Effector memory CD4-positive, alpha-beta T cell (primary cell): ENCODE measurements around the gene SPACDR.
A peak's percentile ranks its signal among the peaks of the same experiment; 100 is the strongest.

Experiments
- DNase-seq, 3 donors: peaks; one replicate each; pipeline ENCODE4 v3.0.0-alpha.2; 2020
- H3K27ac ChIP-seq: 2 replicates; pipeline ENCODE4 v1.7.0; 2013; ENCODE audit warnings: mild to moderate bottlenecking, low read length, moderate library complexity; ENCODE audit not compliant: insufficient read depth, poor library complexity, severe bottlenecking
- H3K27me3 ChIP-seq: replicated peaks from 2 replicates; pipeline ENCODE4 v1.7.0; 2013; ENCODE audit warnings: mild to moderate bottlenecking, low read length; ENCODE audit not compliant: insufficient read depth, control insufficient read depth, poor library complexity, severe bottlenecking
- H3K36me3 ChIP-seq: 2 replicates; pipeline ENCODE4 v1.7.0; 2013; ENCODE audit warnings: mild to moderate bottlenecking, low read length, moderate library complexity; ENCODE audit not compliant: control insufficient read depth, insufficient read depth
- H3K4me1 ChIP-seq: 2 replicates; pipeline ENCODE4 v1.7.0; 2013; ENCODE audit warnings: low read length, mild to moderate bottlenecking; ENCODE audit not compliant: control insufficient read depth, insufficient read depth, poor library complexity, severe bottlenecking
- H3K4me3 ChIP-seq: 2 replicates; pipeline ENCODE4 v1.7.0; 2013; ENCODE audit warnings: low read length, low read depth, mild to moderate bottlenecking; ENCODE audit not compliant: insufficient read depth, poor library complexity, severe bottlenecking
- H3K9me3 ChIP-seq: 2 replicates; pipeline ENCODE4 v1.7.0; 2013; ENCODE audit warnings: mild to moderate bottlenecking, low read length, moderate library complexity; ENCODE audit not compliant: control insufficient read depth

SPACDR gene

GRCh38 chr7:100429637-100430492, 34.2 kb downstream of the SPACDR start, which contains the start of gene MEPCE:
Gene MEPCE (plus strand): TSS chr7:100429831. CDS start chr7:100430019, 188 bp downstream.
- DNase-seq, result peak; percentile 90 to 91 (median 91)
- H3K27ac ChIP-seq, result peak within 1 kb of the TSS; percentile 100
- H3K4me3 ChIP-seq, result peak within 1 kb of the TSS; percentile 86
- H3K27me3 ChIP-seq, result no peaks in the 10 kb centered on the region
- H3K4me1 ChIP-seq, result peaks cover 27% of the 10 kb centered on the region
- H3K9me3 ChIP-seq, result no peaks in the 10 kb centered on the region
- peaks cover 21% of the 10 kb centered on the region for H3K36me3 ChIP-seq

GRCh38 chr7:100428967-100429636, 35.0 kb downstream of the SPACDR start:
- Histone ChIP-seq H3K27ac (peak overlapping the region; percentile 100), H3K4me1 (peaks cover 20% of the 10 kb centered on the region), H3K4me3 (peak overlapping the region; percentile 86), H3K9me3 (no peaks in the 10 kb centered on the region), H3K36me3 (peaks cover 15% of the 10 kb centered on the region), H3K27me3 (no peaks in the 10 kb centered on the region)
- DNase-seq, result peak; percentile 100

- peak; percentile 94 to 97 (median 95) for DNase-seq
- H3K9me3 ChIP-seq, result no peaks in the 10 kb centered on the region
- H3K27ac ChIP-seq, result peak within 1 kb of the TSS; percentile 100
- H3K4me1 ChIP-seq, result peaks cover 20% of the 10 kb centered on the region
- peaks cover 9% of the 10 kb centered on the region for H3K36me3 ChIP-seq
- H3K27me3 ChIP-seq, result no peaks in the 10 kb centered on the region
- H3K4me3 ChIP-seq, result peak within 1 kb of the TSS; percentile 86
Observed at GRCh38 chr7:100428199-100428966, 35.7 kb downstream of the SPACDR start, which contains the start of gene ZCWPW1. Gene ZCWPW1 (minus strand): TSS chr7:100428703. CDS start chr7:100420649, 8,054 bp downstream.

GRCh38 chr7:100427762-100428198, 36.3 kb downstream of the SPACDR start:
- Histone ChIP-seq H3K27ac (peak overlapping the region; percentile 100), H3K4me3 (no peak overlapping the region)

GRCh38 chr7:100426516-100426915, 37.5 kb downstream of the SPACDR start:
- DNase-seq, result no peak
- no peaks in the 10 kb centered on the region for H3K36me3 ChIP-seq
- peaks cover 13% of the 10 kb centered on the region for H3K4me1 ChIP-seq
- no peaks in the 10 kb centered on the region for H3K9me3 ChIP-seq
- H3K27ac ChIP-seq, result no peak overlapping the region
- no peaks in the 10 kb centered on the region for H3K27me3 ChIP-seq
- no peak overlapping the region for H3K4me3 ChIP-seq

More at GRCh38 chr7:100427762-100428198, 36.3 kb downstream of the SPACDR start:
- no peaks in the 10 kb centered on the region for H3K27me3 ChIP-seq
- no peak for DNase-seq
- peaks cover 19% of the 10 kb centered on the region for H3K4me1 ChIP-seq
- no peaks in the 10 kb centered on the region for H3K9me3 ChIP-seq
- H3K36me3 ChIP-seq, result peaks cover 3% of the 10 kb centered on the region

GRCh38 chr7:100425347-100425746, 38.7 kb downstream of the SPACDR start:
- Histone ChIP-seq H3K27me3 (no peaks in the 10 kb centered on the region), H3K4me1 (peaks cover 1% of the 10 kb centered on the region), H3K9me3 (no peaks in the 10 kb centered on the region), H3K36me3 (no peaks in the 10 kb centered on the region), H3K4me3 (no peak overlapping the region), H3K27ac (no peak overlapping the region)
- no peak for DNase-seq

- H3K27me3 ChIP-seq, result no peaks in the 10 kb centered on the region
- H3K4me1 ChIP-seq, result no peaks in the 10 kb centered on the region
- H3K9me3 ChIP-seq, result no peaks in the 10 kb centered on the region
- H3K36me3 ChIP-seq, result no peaks in the 10 kb centered on the region
- no peak overlapping the region for H3K4me3 ChIP-seq
- DNase-seq, result no peak
- H3K27ac ChIP-seq, result no peak overlapping the region
Observed at GRCh38 chr7:100423315-100423714, 40.7 kb downstream of the SPACDR start.

- H3K4me3 ChIP-seq, result no peak overlapping the region
- no peaks in the 10 kb centered on the region for H3K9me3 ChIP-seq
- DNase-seq, result no peak
Observed at GRCh38 chr7:100419660-100420226, 44.3 kb downstream of the SPACDR start.

GRCh38 chr7:100418930-100419659, 45.0 kb downstream of the SPACDR start:
- no peaks in the 10 kb centered on the region for H3K9me3 ChIP-seq
- no peak overlapping the region for H3K27ac ChIP-seq
- no peak for DNase-seq
- H3K27me3 ChIP-seq, result no peaks in the 10 kb centered on the region
- H3K4me1 ChIP-seq, result no peaks in the 10 kb centered on the region
- H3K4me3 ChIP-seq, result no peak overlapping the region
- no peaks in the 10 kb centered on the region for H3K36me3 ChIP-seq

More at GRCh38 chr7:100419660-100420226, 44.3 kb downstream of the SPACDR start:
- H3K4me1 ChIP-seq, result no peaks in the 10 kb centered on the region
- no peaks in the 10 kb centered on the region for H3K36me3 ChIP-seq
- H3K27ac ChIP-seq, result no peak overlapping the region
- no peaks in the 10 kb centered on the region for H3K27me3 ChIP-seq
